IPS-NIHi7 (cell line): ENCODE measurements around the gene SLC35E3.
"Not testable (repeated sequence)": the region's sequence is repeated elsewhere in the genome, so short reads cannot be mapped to it uniquely, and the experiment has no call there.

Experiments
- DNase-seq: peaks from one replicate; pipeline ENCODE4 v3.0.0; 2012; ENCODE audit warnings: mixed read lengths; ENCODE audit errors: extremely low spot score

The SLC35E3 gene

GRCh38 chr12:68793975-68794652 is 48.1 kb downstream of the SLC35E3 start:
- no peak for DNase-seq

GRCh38 chr12:68794653-68795251 is 48.8 kb downstream of the SLC35E3 start:
- DNase-seq, result no peak

GRCh38 chr12:68796399-68796798 is 50.4 kb downstream of the SLC35E3 start:
- no peak for DNase-seq

GRCh38 chr12:68798882-68799234 is 52.9 kb downstream of the SLC35E3 start:
- no peak for DNase-seq

- DNase-seq, result no peak
These were observed 54.3 kb downstream of the SLC35E3 start for GRCh38 chr12:68800294-68800693.

GRCh38 chr12:68801124-68801523 is 55.1 kb downstream of the SLC35E3 start:
- DNase-seq, result not testable (repeated sequence)

- not testable (repeated sequence) for DNase-seq
These were observed 56.4 kb downstream of the SLC35E3 start for GRCh38 chr12:68802372-68802745.

- DNase-seq, result not testable (repeated sequence)
These were observed 57.1 kb downstream of the SLC35E3 start for GRCh38 chr12:68802911-68803651.

- DNase-seq, result no peak
These were observed 58.1 kb downstream of the SLC35E3 start for GRCh38 chr12:68803948-68804656.

GRCh38 chr12:68804657-68805591 is 58.9 kb downstream of the SLC35E3 start:
- DNase-seq, result no peak

- no peak for DNase-seq
These were observed 59.7 kb downstream of the SLC35E3 start for GRCh38 chr12:68805592-68806120.

- DNase-seq, result no peak
These were observed 60.7 kb downstream of the SLC35E3 start for GRCh38 chr12:68806488-68807237.

- not testable (repeated sequence) for DNase-seq
These were observed 61.2 kb downstream of the SLC35E3 start for GRCh38 chr12:68807274-68807575.

GRCh38 chr12:68807576-68808387 is 61.8 kb downstream of the SLC35E3 start, which contains the start of gene MDM2:
MDM2 (plus strand) TSS chr12:68808177; CDS start chr12:68808478, 301 bp downstream.
- peak; percentile 96 for DNase-seq

- DNase-seq, result peak; percentile 74
These were observed 62.6 kb downstream of the SLC35E3 start for GRCh38 chr12:68808388-68809189.

- no peak for DNase-seq
These were observed 63.4 kb downstream of the SLC35E3 start for GRCh38 chr12:68809190-68810026.

- DNase-seq, result not testable (repeated sequence)
These were observed 64.0 kb downstream of the SLC35E3 start for GRCh38 chr12:68810027-68810389.

GRCh38 chr12:68811573-68811972 is 65.6 kb downstream of the SLC35E3 start:
- DNase-seq, result not testable (repeated sequence)
